HCT116 (cell line): ENCODE measurements around the gene BRINP1. TPM values are rescaled to one million over a fixed set of nuclear protein-coding genes. Genes with fewer than 3 reads are reported as not detected.

ENCODE experiments used
- ATAC-seq: fragments of 200-7000 bp; cut with Tn5 transposase; 2 replicates; pipeline ENCODE4 v1.9.1; 2020; ENCODE audit warnings: mild to moderate bottlenecking, moderate library complexity
- BruUV-seq: library from RNA; stranded (reverse); fragments of 400-500 nt; replicated peaks from 2 replicates; lab custom pipeline; 2021; lab: Mats Ljungman, UMichigan
- CTCF ChIA-PET: fragments of 300-600 bp; sonication (Branson Sonifier 250); formaldehyde crosslinking; loops from one replicate; lab custom pipeline; 2021; ENCODE audit warnings: antibody characterized with exemption; lab: Charles Lee
- POLR2A ChIA-PET: fragments of 300-600, 350-600 bp; sonication (Branson Sonifier 250); formaldehyde crosslinking; loops from one replicate; lab custom pipeline; 2021; ENCODE audit warnings: antibody characterized with exemption; lab: Charles Lee
- RAD21 ChIA-PET, 2 experiments: fragments of 300-600 bp; sonication (Branson Sonifier 250); formaldehyde crosslinking; loops; one replicate each; lab custom pipeline; 2023; ENCODE audit warnings: low total read pairs in 2 of 2; ENCODE audit not compliant: uncharacterized antibody in 2 of 2, unreplicated experiment in 2 of 2, low non-redundant PET in 1 of 2; lab: Charles Lee
- DNase-seq: peaks from one replicate; pipeline ENCODE4 v3.0.0-alpha.2; 2010; ENCODE audit warnings: low read depth, low spot score
- H2AFZ ChIP-seq: fragments of 200-600 bp; shearing (Covaris generic), sonication (generic); 2 replicates; pipeline ENCODE4 v1.6.1; 2017; ENCODE audit warnings: low read depth, mixed run types, mixed read lengths, antibody characterized with exemption, low read length; ENCODE audit not compliant: poor library complexity, severe bottlenecking
- H3K27ac ChIP-seq: 2 replicates; pipeline ENCODE4 v1.5.1; 2012; ENCODE audit warnings: low read depth, low read length
- H3K27me3 ChIP-seq: fragments of 200-600 bp; sonication (generic); 2 replicates; pipeline ENCODE4 v1.6.1; 2016; ENCODE audit warnings: mixed run types, low read length, mixed read lengths; ENCODE audit not compliant: insufficient read depth
- H3K36me3 ChIP-seq, 2 experiments: fragments of 200-500 bp in 1 of 2; fragments of 200-600 bp in 1 of 2; sonication (Bioruptor generic) in 1 of 2; sonication (generic) in 1 of 2; 2 replicates each; pipeline versions ENCODE4 v1.5.1 to v1.6.1; 2014 to 2016; ENCODE audit warnings: low read length in 2 of 2, inconsistent platforms in 1 of 2, mixed read lengths in 1 of 2, mixed run types in 1 of 2; ENCODE audit not compliant: insufficient read depth in 2 of 2, control insufficient read depth in 1 of 2
- H3K4me1 ChIP-seq, 2 experiments: fragments of 200-600 bp in 1 of 2; sonication (generic) in 1 of 2; 2 replicates each; pipeline versions ENCODE4 v1.5.1 to v1.6.1; 2012 to 2017; ENCODE audit warnings: low read length in 2 of 2, inconsistent platforms in 1 of 2, mild to moderate bottlenecking in 1 of 2, mixed read lengths in 1 of 2, mixed run types in 1 of 2, moderate library complexity in 1 of 2; ENCODE audit not compliant: insufficient read depth in 2 of 2, control insufficient read depth in 1 of 2
- H3K4me2 ChIP-seq: fragments of 200-600 bp; sonication (generic); 2 replicates; pipeline ENCODE4 v1.6.1; 2017; ENCODE audit warnings: mixed run types, low read length, mixed read lengths
- H3K4me3 ChIP-seq, 2 experiments: fragments of 200-600 bp in 1 of 2; sonication (generic) in 1 of 2; replicated peaks in 1 of 2; 2 replicates each; pipeline ENCODE4 v1.5.1; 2011 to 2016; ENCODE audit warnings: low read length in 2 of 2, control low read depth in 1 of 2, low read depth in 1 of 2, mild to moderate bottlenecking in 1 of 2, mixed read lengths in 1 of 2, mixed run types in 1 of 2
- H3K79me2 ChIP-seq: fragments of 200-600 bp; sonication (generic); 2 replicates; pipeline ENCODE4 v1.6.1; 2017; ENCODE audit warnings: mild to moderate bottlenecking, mixed run types, low read length, moderate library complexity, mixed read lengths; ENCODE audit not compliant: insufficient read depth
- H3K9ac ChIP-seq: fragments of 200-600 bp; sonication (generic); 2 replicates; pipeline ENCODE4 v1.6.1; 2016; ENCODE audit warnings: low read length, mixed read lengths
- H3K9me2 ChIP-seq: fragments of 200-600 bp; sonication (generic), shearing (Covaris generic); 2 replicates; pipeline ENCODE4 v1.6.1; 2017; ENCODE audit warnings: mixed run types, mild to moderate bottlenecking, moderate library complexity; ENCODE audit not compliant: insufficient read depth
- H3K9me3 ChIP-seq, 2 experiments: fragments of 200-500 bp in 1 of 2; fragments of 200-600 bp in 1 of 2; sonication (Bioruptor generic) in 1 of 2; sonication (generic) in 1 of 2; 2 replicates each; pipeline ENCODE4 v1.6.1; 2014 to 2017; ENCODE audit warnings: low read length in 2 of 2, mixed read lengths in 2 of 2, inconsistent platforms in 1 of 2, low read depth in 1 of 2, mild to moderate bottlenecking in 1 of 2, mixed run types in 1 of 2, moderate library complexity in 1 of 2; ENCODE audit not compliant: control insufficient read depth in 1 of 2, insufficient read depth in 1 of 2
- H4K20me1 ChIP-seq: fragments of 200-600 bp; sonication (generic), shearing (Covaris generic); 2 replicates; pipeline ENCODE4 v1.6.1; 2017; ENCODE audit warnings: mixed run types, mild to moderate bottlenecking, moderate library complexity; ENCODE audit not compliant: insufficient read depth
- CEBPB ChIP-seq: IDR thresholded peaks from 2 replicates; pipeline ENCODE4 v1.6.1; 2012; ENCODE audit warnings: low read depth
- CTCF ChIP-seq, 3 experiments: fragments of 200-600 bp in 1 of 3; sonication (generic) in 1 of 3; IDR thresholded peaks in 2 of 3; conservative IDR thresholded peaks in 1 of 3; 2 replicates each; pipeline ENCODE4 v1.5.1; 2012 to 2017; ENCODE audit warnings: low read depth in 2 of 3, low read length in 2 of 3, antibody characterized with exemption in 1 of 3, borderline replicate concordance in 1 of 3, control low read depth in 1 of 3, mild to moderate bottlenecking in 1 of 3, mixed read lengths in 1 of 3, mixed run types in 1 of 3, moderate library complexity in 1 of 3; ENCODE audit not compliant: insufficient read depth in 1 of 3
- EGR1 ChIP-seq: IDR thresholded peaks from 2 replicates; pipeline ENCODE4 v1.6.1; 2012; ENCODE audit warnings: low read depth
- ELF1 ChIP-seq: IDR thresholded peaks from 2 replicates; pipeline ENCODE4 v1.6.1; 2012; ENCODE audit warnings: low read depth, borderline replicate concordance
- EZH2 ChIP-seq: fragments of 200-600 bp; sonication (generic); IDR thresholded peaks from 2 replicates; pipeline ENCODE4 v1.6.1; 2017; ENCODE audit warnings: antibody characterized with exemption, mixed run types
- EZH2phosphoT487 ChIP-seq: fragments of 200-600 bp; IDR thresholded peaks from 2 replicates; pipeline ENCODE4 v1.6.1; 2018; ENCODE audit warnings: antibody characterized with exemption, borderline replicate concordance
- FOSL1 ChIP-seq: IDR thresholded peaks from 2 replicates; pipeline ENCODE4 v1.6.1; 2012; ENCODE audit warnings: low read depth
- JUND ChIP-seq: IDR thresholded peaks from 2 replicates; pipeline ENCODE4 v1.6.1; 2012
- MAX ChIP-seq: IDR thresholded peaks from 2 replicates; pipeline ENCODE4 v1.6.1; 2012
- POLR2A ChIP-seq: IDR thresholded peaks from 2 replicates; pipeline ENCODE4 v1.7.0; 2011; ENCODE audit warnings: borderline replicate concordance; ENCODE audit not compliant: insufficient read depth, insufficient read length; ENCODE audit errors: extremely low read depth
- RAD21 ChIP-seq: IDR thresholded peaks from 2 replicates; pipeline ENCODE4 v1.6.1; 2012; ENCODE audit warnings: low read depth, mild to moderate bottlenecking
- REST ChIP-seq: IDR thresholded peaks from 2 replicates; pipeline ENCODE4 v1.6.1; 2012; ENCODE audit warnings: low read depth
- TCF7L2 ChIP-seq: IDR thresholded peaks from 2 replicates; pipeline ENCODE4 v1.7.0; 2011; ENCODE audit warnings: borderline replicate concordance, inconsistent platforms; ENCODE audit not compliant: insufficient read depth, insufficient read length; ENCODE audit errors: extremely low read depth
- YY1 ChIP-seq: IDR thresholded peaks from 2 replicates; pipeline ENCODE4 v1.6.1; 2011; ENCODE audit warnings: low read length, low read depth, moderate library complexity, mild to moderate bottlenecking; ENCODE audit not compliant: insufficient replicate concordance; ENCODE audit errors: extremely low read depth
- ZBTB33 ChIP-seq: IDR thresholded peaks from 2 replicates; pipeline ENCODE4 v1.6.1; 2011; ENCODE audit warnings: mild to moderate bottlenecking, low read length, moderate library complexity; ENCODE audit not compliant: insufficient replicate concordance; ENCODE audit errors: extremely low read depth
- ZFX ChIP-seq: fragments of 450-650 bp; IDR thresholded peaks from 2 replicates; pipeline ENCODE4 v1.6.1; 2017
- ZNF274 ChIP-seq: fragments of 200-500 bp; sonication (Bioruptor generic); IDR thresholded peaks from 2 replicates; pipeline ENCODE4 v1.6.1; 2014; ENCODE audit warnings: mild to moderate bottlenecking, low read depth, low read length, inconsistent platforms
- intact Hi-C: fragments of 100-400 bp; cut with micrococcal nuclease; formaldehyde crosslinking; loops from 2 replicates; pipeline ENCODE4 v1.10.0; 2022
- total RNA-seq: library from RNA; stranded (reverse); gene quantifications from one replicate; pipeline ENCODE4 v1.2.1, GENCODE V29; 2021; ENCODE audit not compliant: unreplicated experiment

Gene BRINP1
- total RNA-seq, 1 experiment from 2014 or later = not detected

GRCh38 chr9:119180897-119181296 is 188.3 kb downstream of the BRINP1 start:
- BruUV-seq = no TSS peak
- Histone ChIP-seq H3K9me3 (peaks cover 4 to 26% of the 10 kb centered on the region in 2 experiments; a peak in 2 of 4 replicates), H3K4me2 (no peak overlapping the region), H4K20me1 (no peaks in the 10 kb centered on the region), H3K9me2 (no peaks in the 10 kb centered on the region)
- POLR2A ChIA-PET = no interaction called here
- ATAC-seq = no peak
- CTCF ChIA-PET = no interaction called here
- TF ChIP-seq JUND (no peak), REST (no peak), FOSL1 (no peak), CEBPB (no peak), EZH2 (no peak), EZH2phosphoT487 (no peak), EGR1 (no peak), TCF7L2 (no peak), CTCF (IDR thresholded peaks at IDR 0.05 in 2 of 3, conservative IDR thresholded peaks at IDR 0.05 in 1 of 3; ENCODE audit: borderline replicate concordance in 1 of 3, insufficient read depth in 1 of 3, low read depth in 2 of 3, low read length in 2 of 3) (no peak), ZBTB33 (no peak), ELF1 (no peak), ZNF274 (no peak), YY1 (no peak), RAD21 (no peak), ZFX (no peak), MAX (no peak), POLR2A (no peak)
- TF ChIP-seq, all 23 proteins: peak for 0
- Histone ChIP-seq H3K79me2 (no peaks in the 10 kb centered on the region), H3K36me3 (no peaks in the 10 kb centered on the region), H3K27me3 (no peaks in the 10 kb centered on the region), H3K27ac (no peak overlapping the region), H3K9ac (no peak overlapping the region), H3K4me3 (no peak overlapping the region), H3K4me1 (no peaks in the 10 kb centered on the region), H2AFZ (no peak overlapping the region)
- RAD21 ChIA-PET = no interaction called here
- DNase-seq = no peak
- intact Hi-C loops = no loop called here
